Activated CD8-positive, alpha-beta memory T cell treated with anti-CD3 and anti-CD28 coated beads, Interleukin-2, amount 50 U/mL, for 24 hours (primary cell): ENCODE data around the gene FYN.

Experiments
- DNase-seq: peaks from one replicate; pipeline ENCODE4 v3.0.0-alpha.2; 2020; ENCODE audit errors: extremely low read depth

FYN gene

GRCh38 chr6:111831408-111831807 is 41.8 kb downstream of the FYN start:
- DNase-seq, result no peak

- DNase-seq, result no peak
These were observed 43.3 kb downstream of the FYN start for GRCh38 chr6:111829998-111830397.

- DNase-seq, result no peak
These were observed 43.7 kb downstream of the FYN start for GRCh38 chr6:111829581-111829980.

- no peak for DNase-seq
These were observed 44.4 kb downstream of the FYN start for GRCh38 chr6:111828809-111829208.

- DNase-seq, result no peak
These were observed 47.7 kb downstream of the FYN start for GRCh38 chr6:111825439-111826086.

GRCh38 chr6:111824608-111825337 is 48.5 kb downstream of the FYN start:
- no peak for DNase-seq

- DNase-seq, result no peak
These were observed 49.2 kb downstream of the FYN start for GRCh38 chr6:111823831-111824607.

GRCh38 chr6:111823012-111823411 is 50.2 kb downstream of the FYN start:
- no peak for DNase-seq

- DNase-seq, result no peak
These were observed 53.8 kb downstream of the FYN start for GRCh38 chr6:111819458-111819857.

- DNase-seq, result no peak
These were observed 54.6 kb downstream of the FYN start for GRCh38 chr6:111818539-111819226.

GRCh38 chr6:111817451-111818120 is 55.7 kb downstream of the FYN start:
- no peak for DNase-seq

- no peak for DNase-seq
These were observed 59.5 kb downstream of the FYN start for GRCh38 chr6:111813677-111814310.

- no peak for DNase-seq
These were observed 60.0 kb downstream of the FYN start for GRCh38 chr6:111813237-111813636.

- DNase-seq, result no peak
These were observed 60.9 kb downstream of the FYN start for GRCh38 chr6:111812060-111813038.

- no peak for DNase-seq
These were observed 62.7 kb downstream of the FYN start for GRCh38 chr6:111810294-111811131.

- DNase-seq, result no peak
These were observed 63.5 kb downstream of the FYN start for GRCh38 chr6:111809766-111810165.

GRCh38 chr6:111809264-111809663 is 64.0 kb downstream of the FYN start:
- no peak for DNase-seq

- DNase-seq, result no peak
These were observed 64.8 kb downstream of the FYN start for GRCh38 chr6:111808493-111808892.
